ENCODE measurements around the gene WDR89. TPM values are rescaled to one million over a fixed set of nuclear protein-coding genes. Genes with fewer than 3 reads are reported as not detected.
"Not testable (repeated sequence)": the region's sequence is repeated elsewhere in the genome, so short reads cannot be mapped to it uniquely, and the experiment has no call there.

Gene WDR89
- total and polyA plus RNA-seq, 4 donors, result 7.0 to 17.9 (median 8.7) TPM

- Histone ChIP-seq H3K27me3 (ENCODE audit: control insufficient read depth in 3 of 3, insufficient read depth in 3 of 3, low read length in 2 of 3) (no peaks in the 10 kb centered on the region), H3K9ac (ENCODE audit: insufficient read depth in 1 of 2, low read length in 2 of 2) (no peak overlapping the region), H3K36me3 (ENCODE audit: control insufficient read depth in 4 of 4, insufficient read depth in 4 of 4, low read length in 4 of 4) (peaks cover 0 to 2% (median 0%) of the 10 kb centered on the region in 4 donors), H3K9me3 (ENCODE audit: control insufficient read depth in 4 of 4, insufficient read depth in 3 of 4, low read length in 3 of 4) (peaks cover 0 to 2% (median 0%) of the 10 kb centered on the region in 4 donors), H3K4me1 (ENCODE audit: control insufficient read depth in 5 of 5, insufficient read depth in 5 of 5, low read length in 5 of 5) (peaks cover 0 to 2% (median 0%) of the 10 kb centered on the region in 5 donors), H3K4me3 (no peak overlapping the region), H3K27ac (ENCODE audit: low read depth in 1 of 2, low read length in 1 of 2) (no peak overlapping the region)
- ATAC-seq (ENCODE audit: insufficient read depth, low FRiP score) (no peak), DNase-seq (no peak)
- no peak for TF ChIP-seq CTCF (IDR thresholded peaks at IDR 0.05; ENCODE audit: control extremely low read depth, extremely low read depth)
- 93 to 96% methylated on average over 8 of the region's 8 CpGs for WGBS, 2 donors
Observed at GRCh38 chr14:63662776-63663175, 21.1 kb upstream of the WDR89 start.

- 83 to 94% methylated on average over 10 of the region's 10 CpGs for WGBS, 2 donors
- H3K27ac ChIP-seq (ENCODE audit: low read depth in 1 of 2, low read length in 1 of 2); ATAC-seq (ENCODE audit: insufficient read depth, low FRiP score); DNase-seq; H3K4me1 ChIP-seq (ENCODE audit: control insufficient read depth in 5 of 5, insufficient read depth in 5 of 5, low read length in 5 of 5); H3K4me3 ChIP-seq; H3K9ac ChIP-seq (ENCODE audit: insufficient read depth in 1 of 2, low read length in 2 of 2); H3K9me3 ChIP-seq (ENCODE audit: control insufficient read depth in 4 of 4, insufficient read depth in 3 of 4, low read length in 3 of 4); H3K36me3 ChIP-seq (ENCODE audit: control insufficient read depth in 4 of 4, insufficient read depth in 4 of 4, low read length in 4 of 4); H3K27me3 ChIP-seq (ENCODE audit: control insufficient read depth in 3 of 3, insufficient read depth in 3 of 3, low read length in 2 of 3): not testable (repeated sequence)
Observed at GRCh38 chr14:63661881-63662280, 20.2 kb upstream of the WDR89 start.

GRCh38 chr14:63659726-63660125, 18.1 kb upstream of the WDR89 start:
- H3K9ac ChIP-seq (ENCODE audit: insufficient read depth in 1 of 2, low read length in 2 of 2), result no peak overlapping the region
- peaks cover 0 to 2% (median 0%) of the 10 kb centered on the region in 4 donors for H3K9me3 ChIP-seq (ENCODE audit: control insufficient read depth in 4 of 4, insufficient read depth in 3 of 4, low read length in 3 of 4)
- no peak overlapping the region for H3K4me3 ChIP-seq
- ATAC-seq (ENCODE audit: insufficient read depth, low FRiP score) (no peak), DNase-seq (no peak)
- peaks cover 0 to 2% (median 0%) of the 10 kb centered on the region in 4 donors for H3K36me3 ChIP-seq (ENCODE audit: control insufficient read depth in 4 of 4, insufficient read depth in 4 of 4, low read length in 4 of 4)
- no peaks in the 10 kb centered on the region for H3K27me3 ChIP-seq (ENCODE audit: control insufficient read depth in 3 of 3, insufficient read depth in 3 of 3, low read length in 2 of 3)
- peaks cover 0 to 2% (median 0%) of the 10 kb centered on the region in 5 donors for H3K4me1 ChIP-seq (ENCODE audit: control insufficient read depth in 5 of 5, insufficient read depth in 5 of 5, low read length in 5 of 5)
- 92 to 98% methylated on average over 4 of the region's 4 CpGs for WGBS, 2 donors
- TF ChIP-seq CTCF (IDR thresholded peaks at IDR 0.05; ENCODE audit: control extremely low read depth, extremely low read depth), result no peak
- H3K27ac ChIP-seq (ENCODE audit: low read depth in 1 of 2, low read length in 1 of 2), result no peak overlapping the region

GRCh38 chr14:63656194-63656593, 14.5 kb upstream of the WDR89 start:
- no peaks in the 10 kb centered on the region for H3K27me3 ChIP-seq (ENCODE audit: control insufficient read depth in 3 of 3, insufficient read depth in 3 of 3, low read length in 2 of 3)
- H3K27ac ChIP-seq (ENCODE audit: low read depth in 1 of 2, low read length in 1 of 2), result no peak overlapping the region
- no peaks in the 10 kb centered on the region for H3K9me3 ChIP-seq (ENCODE audit: control insufficient read depth in 4 of 4, insufficient read depth in 3 of 4, low read length in 3 of 4)
- TF ChIP-seq CTCF (IDR thresholded peaks at IDR 0.05; ENCODE audit: control extremely low read depth, extremely low read depth), result no peak
- peaks cover 0 to 2% (median 0%) of the 10 kb centered on the region in 5 donors for H3K4me1 ChIP-seq (ENCODE audit: control insufficient read depth in 5 of 5, insufficient read depth in 5 of 5, low read length in 5 of 5)
- no peak overlapping the region for H3K9ac ChIP-seq (ENCODE audit: insufficient read depth in 1 of 2, low read length in 2 of 2)
- DNase-seq (no peak), ATAC-seq (ENCODE audit: insufficient read depth, low FRiP score) (no peak)
- no peak overlapping the region for H3K4me3 ChIP-seq
- peaks cover 0 to 2% (median 0%) of the 10 kb centered on the region in 4 donors for H3K36me3 ChIP-seq (ENCODE audit: control insufficient read depth in 4 of 4, insufficient read depth in 4 of 4, low read length in 4 of 4)
- WGBS, 2 donors, result 76 to 85% methylated on average over 4 of the region's 4 CpGs
